Right atrium auricular region (tissue), 2 donors: ENCODE measurements around the gene CHMP1B. TPM values are rescaled to one million over a fixed set of nuclear protein-coding genes. Genes with fewer than 3 reads are reported as not detected.

Source experiments
- DNase-seq: peaks from one replicate; pipeline ENCODE4 v3.0.0-alpha.2; 2019; ENCODE audit warnings: low spot score
- H3K27ac ChIP-seq, 2 donors: fragments of 200-600 bp; sonication (generic); 1 replicate in 1 of 2; 2 replicates in 1 of 2; pipeline ENCODE4 v1.5.1; 2016 to 2019
- H3K27me3 ChIP-seq, 2 donors: fragments of 200-600 bp; sonication (generic); one replicate each; pipeline versions ENCODE4 v1.5.1 to v1.6.0; 2017 to 2019
- H3K36me3 ChIP-seq: fragments of 200-600 bp; sonication (generic); one replicate; pipeline ENCODE4 v1.5.1; 2016
- H3K4me1 ChIP-seq, 2 donors: fragments of 200-600 bp; sonication (generic); one replicate each; pipeline versions ENCODE4 v1.5.1 to v1.6.0; 2017 to 2019
- H3K4me3 ChIP-seq, 2 donors: fragments of 200-600 bp; sonication (generic); 1 replicate in 1 of 2; 2 replicates in 1 of 2; pipeline ENCODE4 v1.5.1; 2017 to 2019; ENCODE audit warnings: mild to moderate bottlenecking in 1 of 2, moderate library complexity in 1 of 2
- H3K9me3 ChIP-seq, 2 donors: fragments of 200-600 bp; sonication (generic); one replicate each; pipeline ENCODE4 v1.5.1; 2019
- CTCF ChIP-seq, 2 donors: fragments of 200-600 bp; sonication (generic); IDR thresholded peaks; one replicate each; pipeline ENCODE4 v1.5.1; 2019; ENCODE audit warnings: antibody characterized with exemption in 2 of 2
- total RNA-seq, 2 donors: library from RNA; depleted of rRNA; stranded (reverse); fragments of >200 nt; gene quantifications; one replicate each; pipeline ENCODE4 v1.1.0, GENCODE V29; 2016

Gene CHMP1B
- total RNA-seq, 2 donors from 2014 or later = 30.5 to 38.2 TPM

- DNase-seq = no peak
- TF ChIP-seq CTCF (IDR thresholded peaks at IDR 0.05) = no peak
- Histone ChIP-seq H3K27ac (peak overlapping the region in 1 of 2 donors; percentile 11), H3K4me1 (peaks cover 0 to 10% of the 10 kb centered on the region in 2 donors), H3K4me3 (no peak overlapping the region), H3K27me3 (no peaks in the 10 kb centered on the region), H3K36me3 (no peaks in the 10 kb centered on the region), H3K9me3 (no peaks in the 10 kb centered on the region)
Observed at GRCh38 chr18:11859282-11859830, 8.1 kb downstream of the CHMP1B start.

GRCh38 chr18:11859903-11860407 lies 8.7 kb downstream of the CHMP1B start:
- no peak for TF ChIP-seq CTCF (IDR thresholded peaks at IDR 0.05)
- peak; percentile 56 for DNase-seq
- Histone ChIP-seq H3K27me3 (no peaks in the 10 kb centered on the region), H3K4me1 (peaks cover 0 to 10% of the 10 kb centered on the region in 2 donors), H3K36me3 (no peaks in the 10 kb centered on the region), H3K9me3 (no peaks in the 10 kb centered on the region), H3K4me3 (no peak overlapping the region), H3K27ac (peak overlapping the region in 1 of 2 donors; percentile 11)

GRCh38 chr18:11860594-11861450 lies 9.6 kb downstream of the CHMP1B start:
- peaks cover 0 to 10% of the 10 kb centered on the region in 2 donors for H3K4me1 ChIP-seq
- DNase-seq = peak; percentile 46
- no peak overlapping the region for H3K4me3 ChIP-seq
- no peaks in the 10 kb centered on the region for H3K36me3 ChIP-seq
- H3K9me3 ChIP-seq = no peaks in the 10 kb centered on the region
- no peaks in the 10 kb centered on the region for H3K27me3 ChIP-seq
- no peak overlapping the region for H3K27ac ChIP-seq
- TF ChIP-seq CTCF (IDR thresholded peaks at IDR 0.05) = no peak

GRCh38 chr18:11861583-11862288 lies 10.5 kb downstream of the CHMP1B start:
- H3K27ac ChIP-seq = no peak overlapping the region
- H3K4me1 ChIP-seq = peaks cover 0 to 4% of the 10 kb centered on the region in 2 donors
- no peaks in the 10 kb centered on the region for H3K9me3 ChIP-seq
- no peak for TF ChIP-seq CTCF (IDR thresholded peaks at IDR 0.05)
- no peaks in the 10 kb centered on the region for H3K36me3 ChIP-seq
- H3K27me3 ChIP-seq = no peaks in the 10 kb centered on the region
- H3K4me3 ChIP-seq = no peak overlapping the region
- DNase-seq = no peak

- H3K4me1 ChIP-seq = no peaks in the 10 kb centered on the region
- no peaks in the 10 kb centered on the region for H3K27me3 ChIP-seq
- H3K9me3 ChIP-seq = no peaks in the 10 kb centered on the region
- no peak overlapping the region for H3K27ac ChIP-seq
- H3K4me3 ChIP-seq = no peak overlapping the region
- no peak for TF ChIP-seq CTCF (IDR thresholded peaks at IDR 0.05)
- no peaks in the 10 kb centered on the region for H3K36me3 ChIP-seq
- DNase-seq = no peak
Observed at GRCh38 chr18:11862468-11863137, 11.4 kb downstream of the CHMP1B start.
